ENCODE results near the gene COL5A1.

Gene COL5A1

DNA sequence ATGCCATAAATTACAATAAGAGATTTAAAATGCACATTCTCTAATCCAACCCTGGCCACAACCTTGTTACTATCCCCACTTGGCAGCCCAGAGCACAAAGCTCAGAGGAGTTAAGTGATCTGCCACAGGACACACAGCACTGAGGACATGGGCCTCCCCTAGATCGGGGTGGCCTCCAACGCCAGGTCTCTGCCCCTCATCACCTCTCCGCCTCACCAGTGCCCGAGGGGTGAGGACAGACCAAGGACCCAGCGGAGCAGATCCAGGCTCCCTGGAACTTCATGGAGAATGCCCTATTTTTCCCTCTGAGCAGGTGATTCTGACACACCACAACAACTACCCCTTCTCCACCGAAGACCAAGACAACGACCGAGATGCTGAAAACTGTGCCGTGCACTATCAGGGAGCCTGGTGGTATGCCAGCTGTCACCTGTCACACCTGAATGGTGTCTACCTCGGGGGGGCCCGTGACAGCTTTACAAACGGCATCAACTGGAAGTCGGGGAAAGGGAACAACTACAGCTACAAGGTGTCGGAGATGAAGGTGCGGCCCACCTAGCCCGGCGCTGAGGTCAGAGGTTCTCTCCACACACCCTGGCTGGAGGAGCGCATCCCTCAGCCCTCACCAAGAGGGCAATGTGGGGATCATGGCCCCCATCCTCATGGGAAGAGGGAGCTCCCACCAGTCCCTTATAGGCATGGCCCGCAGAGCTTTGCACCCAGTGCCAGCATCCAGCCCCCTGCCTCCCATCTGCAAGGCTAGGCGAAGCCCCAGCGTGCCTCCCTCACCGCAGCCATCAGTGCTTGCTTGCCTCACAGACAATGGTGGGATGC is 226.5 kb downstream of the COL5A1 start:
- DNase-seq: no peak

DNA sequence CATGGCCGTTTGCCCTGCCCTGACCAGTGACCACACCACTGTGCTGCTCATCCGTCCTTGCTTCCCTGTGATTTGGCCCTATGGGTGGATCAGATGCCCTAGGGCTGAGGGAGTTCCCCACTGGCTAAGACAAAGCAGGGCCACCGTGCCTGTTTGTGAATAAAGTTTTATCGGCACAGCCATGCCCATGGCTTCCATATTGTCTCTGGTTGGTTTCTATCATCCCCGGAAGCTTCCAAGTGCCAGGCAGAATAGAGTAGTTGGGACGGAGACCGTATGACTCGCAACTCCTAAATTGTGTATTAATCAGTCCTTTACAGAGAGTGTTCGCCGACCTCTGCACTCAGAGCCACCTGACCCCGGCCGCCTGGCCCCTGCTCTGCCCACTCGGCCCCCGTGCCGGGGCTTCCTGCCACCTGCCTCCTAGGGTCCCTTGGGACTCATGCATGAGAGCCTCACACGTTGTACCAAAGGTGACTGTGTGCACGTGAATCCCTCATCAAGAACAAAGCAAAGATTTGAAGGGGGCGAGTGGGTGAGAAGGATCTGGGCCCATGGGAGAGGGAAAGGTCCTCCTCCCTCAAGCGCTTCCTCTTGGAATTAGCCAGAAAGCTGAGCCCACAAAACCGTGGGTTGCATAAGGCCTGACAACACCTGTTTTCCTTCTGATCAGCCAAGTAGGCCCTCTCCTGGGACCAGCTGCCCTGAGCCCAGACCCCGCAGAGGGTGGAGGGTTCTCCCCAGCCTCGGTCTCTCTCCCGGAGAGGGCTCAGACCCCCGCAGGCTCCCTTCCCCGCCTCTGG is 227.3 kb downstream of the COL5A1 start:
- DNase-seq: no peak

DNA sequence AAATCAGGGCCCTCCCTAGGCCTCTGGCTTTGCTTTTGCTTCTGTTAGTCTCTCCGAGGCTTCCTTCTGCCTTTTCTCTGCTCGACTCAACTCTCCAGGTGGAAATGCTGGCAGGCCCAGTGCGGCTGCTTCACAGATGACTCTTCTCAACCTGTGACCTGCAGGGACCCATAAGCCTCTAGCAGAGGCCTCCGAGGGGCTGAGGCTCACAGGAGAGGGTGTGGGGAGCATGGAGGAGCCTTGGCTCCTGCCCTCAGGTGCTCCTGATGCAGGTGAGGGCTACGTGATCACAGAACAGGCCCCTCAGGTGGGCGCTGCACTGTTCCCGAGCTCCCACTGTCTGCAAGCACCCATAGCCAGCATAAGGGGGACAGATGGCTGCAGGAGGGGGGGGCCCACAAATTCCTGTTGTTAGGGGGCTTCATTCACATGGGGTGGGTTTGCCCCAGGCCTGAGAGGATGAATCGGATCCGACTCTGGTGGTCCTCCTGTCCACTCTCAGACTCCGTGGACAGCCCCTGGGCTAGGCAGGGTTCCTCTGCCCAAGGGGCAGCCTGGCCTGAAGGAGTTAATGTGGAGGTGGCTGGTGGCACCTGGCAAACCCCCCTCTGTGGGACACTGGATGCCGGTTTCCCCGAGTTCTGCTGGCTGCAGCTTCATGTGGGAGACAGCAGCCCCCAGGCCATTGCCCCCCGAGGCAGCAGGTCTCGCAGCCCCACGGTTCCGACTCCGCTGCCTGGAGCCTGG is 228.1 kb downstream of the COL5A1 start:
- DNase-seq: no peak

DNA sequence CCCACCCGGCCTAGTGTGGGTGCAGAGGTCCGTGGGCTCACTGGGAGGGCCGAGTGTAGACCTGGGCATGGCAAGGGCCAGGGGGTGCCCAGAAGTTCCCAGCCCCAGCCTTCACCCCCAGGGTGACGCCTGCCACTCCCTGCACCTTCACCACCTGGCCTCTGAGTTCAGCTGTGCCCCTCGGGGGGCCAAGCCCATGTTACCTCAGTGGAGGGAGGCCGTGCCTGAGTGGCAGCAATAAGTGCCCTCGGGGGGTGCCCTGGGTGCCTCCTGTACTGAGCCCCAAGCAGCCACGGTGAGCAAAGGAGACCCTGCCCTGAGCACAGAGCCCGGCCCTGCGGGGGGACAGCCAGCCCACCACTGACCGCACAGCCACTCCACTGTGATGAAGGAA is 228.7 kb downstream of the COL5A1 start:
- no peak for DNase-seq

DNA sequence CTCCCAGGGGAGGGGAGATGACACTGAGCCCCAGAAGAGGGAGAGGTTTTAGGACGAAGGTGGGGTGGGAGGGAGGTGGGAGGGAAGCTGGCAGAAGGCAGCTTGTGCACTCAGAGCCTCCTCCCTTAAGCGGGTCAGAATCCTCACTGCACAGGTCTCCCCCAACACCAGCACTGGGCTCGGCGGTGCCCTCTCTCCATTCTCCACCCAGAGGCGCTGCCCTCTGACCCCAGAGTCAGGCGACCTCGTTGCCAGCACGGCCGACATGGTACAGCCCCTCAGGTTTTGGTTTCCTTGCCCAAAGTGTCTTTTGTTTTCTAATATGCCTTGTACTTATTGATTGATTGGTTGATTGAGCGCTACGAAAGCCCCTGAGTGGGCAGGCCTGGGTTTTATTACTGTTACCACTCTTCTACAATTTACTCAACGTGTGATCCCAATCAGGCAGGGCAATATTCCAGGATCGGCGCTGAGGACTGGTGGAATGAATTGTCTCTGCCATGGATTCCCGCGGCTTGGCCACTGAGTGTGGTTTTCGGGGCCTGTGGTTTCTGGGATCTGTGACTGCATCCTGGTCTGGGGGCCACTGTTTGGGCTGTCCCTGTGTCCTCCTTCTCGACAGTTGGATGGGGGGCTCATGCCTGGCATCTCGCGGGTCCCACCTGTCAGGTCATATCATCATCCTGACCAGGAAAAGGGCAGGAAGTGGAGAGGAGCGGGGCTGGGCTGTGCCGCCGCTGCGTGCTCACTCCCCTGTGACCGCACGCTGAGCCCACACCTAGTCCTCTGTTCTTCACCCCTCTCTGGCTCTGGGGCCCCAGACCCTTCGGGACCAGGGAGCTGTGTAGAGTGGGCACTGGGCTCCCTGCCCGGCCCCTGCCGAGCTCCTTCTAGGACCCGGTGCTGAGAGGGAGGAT is 229.4 kb downstream of the COL5A1 start:
- no peak for DNase-seq

DNA sequence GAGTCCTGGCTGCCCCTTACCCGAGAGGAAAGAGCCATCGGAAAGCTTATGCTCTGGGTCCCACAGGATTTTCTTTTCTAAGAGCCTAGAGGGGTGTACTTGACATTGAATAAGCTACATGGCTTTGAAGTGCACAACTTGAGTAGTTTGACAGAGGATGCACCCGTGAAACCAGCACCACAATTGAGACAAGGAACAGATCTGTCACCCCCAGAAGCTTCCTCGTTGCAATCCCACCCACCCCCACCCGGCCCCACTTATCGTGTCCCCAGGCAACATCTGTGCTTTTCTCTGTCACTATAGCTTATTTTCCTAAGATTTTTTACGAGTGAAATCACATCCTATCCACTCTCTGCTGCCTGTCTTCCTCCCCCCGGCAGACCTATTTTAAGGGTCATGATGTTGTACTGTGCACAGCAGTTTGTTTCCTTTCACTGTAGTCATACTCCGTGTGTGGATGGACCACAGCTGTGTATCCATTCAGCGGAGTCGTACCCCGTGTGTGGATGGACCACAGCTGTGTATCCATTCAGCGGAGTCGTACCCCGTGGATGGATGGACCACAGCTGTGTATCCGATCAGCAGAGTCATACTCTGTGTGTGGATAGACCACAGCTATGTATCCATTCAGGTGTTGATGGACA is 230.2 kb downstream of the COL5A1 start:
- DNase-seq: no peak

DNA sequence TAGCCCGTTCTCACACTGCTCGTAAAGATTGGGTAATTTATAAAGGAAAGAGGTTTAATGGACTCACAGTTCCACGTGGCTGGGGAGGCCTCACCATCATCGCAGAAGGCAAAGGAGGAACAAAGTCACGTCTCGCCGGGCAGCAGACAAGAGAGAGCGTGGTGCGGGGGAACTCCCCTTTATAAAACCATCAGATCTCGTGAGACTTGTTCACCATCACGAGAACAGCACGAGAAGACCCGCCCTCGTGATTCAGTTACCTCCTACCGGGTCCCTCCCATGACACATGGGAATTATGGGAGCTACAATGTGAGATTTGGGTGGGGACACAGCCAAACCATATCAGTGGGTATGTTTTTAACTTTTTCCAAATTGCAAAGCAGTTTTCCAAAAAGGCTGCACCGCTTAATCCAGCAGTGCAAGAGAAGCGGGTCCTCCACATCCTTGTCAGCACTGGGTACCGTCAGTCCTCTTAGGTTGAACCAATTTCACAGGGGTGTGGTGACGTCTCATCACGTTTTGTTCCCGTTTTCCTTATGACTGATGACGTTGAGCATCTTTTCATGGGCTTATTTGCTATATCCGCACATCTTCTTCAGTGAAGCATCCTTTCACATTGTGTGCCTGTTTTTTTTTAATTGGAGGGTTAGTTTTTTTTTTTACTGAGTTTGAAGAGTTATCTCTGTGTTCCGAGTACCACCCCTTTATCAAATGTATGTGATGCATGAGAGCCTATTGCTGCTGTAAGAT is 231.1 kb downstream of the COL5A1 start:
- no peak for DNase-seq

DNA sequence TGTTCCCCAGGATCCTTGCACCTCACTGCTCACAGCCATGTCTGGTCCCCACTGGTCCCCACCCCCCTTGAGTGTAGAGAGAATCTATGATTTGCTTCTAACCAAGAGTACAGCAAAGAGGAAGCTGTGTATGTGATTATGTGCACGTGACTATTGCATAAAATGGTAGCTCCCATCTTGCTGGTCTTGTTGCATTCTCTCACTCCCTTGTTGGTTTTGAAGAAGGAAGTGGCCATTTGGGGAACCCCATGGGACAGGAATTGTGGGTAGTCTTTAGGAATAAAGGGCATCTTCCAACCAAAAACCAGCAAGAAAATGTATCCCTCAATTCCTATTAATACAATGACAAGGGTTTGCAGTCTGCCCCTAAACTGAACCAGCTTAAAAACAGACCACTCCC is 233.8 kb downstream of the COL5A1 start:
- DNase-seq: no peak

DNA sequence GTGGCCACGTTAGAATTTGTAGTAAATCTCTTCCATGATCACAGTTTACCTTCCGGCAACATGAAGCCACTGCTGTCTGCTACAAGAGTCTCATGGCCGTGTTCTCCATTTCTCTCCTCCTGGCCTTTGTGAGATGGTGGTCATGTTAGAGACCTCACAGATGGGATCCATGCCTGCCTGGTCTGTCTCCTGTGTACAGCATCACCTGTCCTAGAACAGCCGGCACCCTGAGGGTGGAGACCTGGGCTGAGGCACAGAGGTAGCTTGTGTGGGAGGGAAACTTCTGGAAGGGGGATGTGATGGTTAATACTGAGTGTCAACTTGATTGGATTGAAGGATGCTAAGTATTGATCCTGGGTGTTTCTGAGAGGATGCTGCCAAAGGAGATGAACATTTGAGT is 235.9 kb downstream of the COL5A1 start:
- DNase-seq: no peak

DNA sequence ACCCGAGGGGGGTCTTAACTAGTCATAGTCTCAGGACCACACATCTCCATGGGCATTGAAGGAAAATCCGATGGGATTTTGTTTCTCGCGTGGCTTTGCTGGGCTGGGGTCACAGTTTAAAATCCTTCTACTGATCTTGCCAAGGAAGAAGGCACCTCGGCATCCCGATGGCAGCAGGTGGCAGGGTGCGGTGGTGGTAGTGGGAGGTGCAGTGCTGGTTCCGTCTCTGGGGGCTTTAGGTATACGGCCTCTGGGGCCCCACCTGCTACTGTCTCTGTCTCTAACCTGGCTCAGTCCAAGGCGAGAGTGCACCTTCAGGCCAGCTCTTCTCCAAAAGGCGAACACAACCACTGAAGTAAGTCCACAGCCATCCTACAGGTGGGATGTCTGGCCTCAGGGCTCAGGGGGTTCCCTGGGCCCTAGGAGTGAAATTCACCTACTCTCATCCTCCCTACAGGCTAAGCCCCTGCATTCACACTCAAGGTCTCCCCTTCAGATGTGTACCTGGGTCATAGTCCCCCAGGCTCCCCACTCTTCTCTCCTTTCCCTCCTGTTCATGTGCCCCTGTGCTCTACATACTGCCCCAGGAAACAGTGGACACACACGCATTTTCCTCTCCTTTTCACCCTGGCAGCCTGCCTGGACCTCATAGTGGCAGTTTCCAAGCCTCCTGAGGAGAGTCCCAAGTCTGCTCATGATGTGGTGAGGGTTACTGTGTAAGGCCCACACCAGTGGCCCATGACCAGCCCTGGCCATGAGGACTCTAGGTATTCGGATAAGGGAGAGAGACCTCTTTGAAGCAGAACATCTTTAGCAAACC is 238.3 kb downstream of the COL5A1 start:
- no peak for DNase-seq

DNA sequence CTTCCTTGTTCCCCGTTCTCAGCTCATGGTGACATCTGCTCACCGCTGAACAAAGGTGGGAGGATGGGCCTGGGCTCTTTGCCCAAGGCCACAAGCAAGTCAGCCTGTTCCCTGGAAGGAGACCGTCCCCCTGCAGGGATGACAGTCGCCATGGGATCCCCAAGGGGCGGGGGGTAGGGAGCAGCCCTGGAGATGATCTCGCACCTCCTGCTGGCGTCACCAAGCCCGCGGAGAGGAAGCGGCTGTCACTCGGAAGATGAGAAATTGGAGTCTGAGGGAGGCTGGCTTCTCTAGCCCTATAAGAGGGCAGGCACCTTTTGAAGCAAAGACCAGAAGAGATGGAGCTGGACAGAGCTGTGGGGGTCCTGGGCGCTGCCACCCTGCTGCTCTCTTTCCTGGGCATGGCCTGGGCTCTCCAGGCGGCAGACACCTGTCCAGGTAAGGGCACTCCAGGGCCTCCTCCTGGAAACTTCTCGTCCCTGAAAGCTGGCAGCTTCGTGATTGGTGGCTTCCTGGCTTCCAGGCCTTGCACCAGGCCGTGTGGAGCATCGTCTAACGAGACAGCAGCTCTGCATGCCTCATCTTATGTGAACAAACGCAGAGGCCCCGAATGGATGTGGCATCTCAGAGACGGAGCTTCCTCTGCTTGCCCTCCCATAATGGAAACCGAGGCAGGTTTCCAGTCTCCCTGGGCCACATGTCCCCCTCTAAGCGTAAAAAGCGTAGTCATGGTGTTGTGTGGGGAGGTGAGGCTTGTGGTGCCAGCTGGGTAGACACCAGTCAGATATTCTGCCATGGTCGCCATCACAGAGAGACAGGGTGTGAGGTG is 239.1 kb downstream of the COL5A1 start, which contains the start of gene FCN2:
FCN2 (plus strand) TSS at position 327 of the 829 bp plus-strand sequence; CDS start at position 339, 12 bp downstream.
- no peak for DNase-seq

DNA sequence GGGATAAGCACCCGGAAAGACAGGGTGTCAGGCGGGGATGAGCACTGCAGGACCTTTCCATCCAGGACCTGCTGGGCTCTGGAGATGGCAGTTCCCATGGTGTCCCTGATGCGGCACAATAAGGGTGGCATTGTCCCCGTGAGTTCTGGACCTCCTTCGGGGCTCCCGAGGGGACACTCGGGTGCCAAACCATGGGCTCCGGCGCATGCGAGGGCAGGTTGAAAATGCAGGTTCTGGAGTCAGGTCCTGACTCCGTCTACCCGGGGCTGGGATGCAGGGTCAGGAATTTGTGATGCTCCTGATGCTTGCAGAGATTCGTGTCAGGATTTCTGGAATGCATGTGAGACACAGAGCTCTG is 239.7 kb downstream of the COL5A1 start:
- no peak for DNase-seq

DNA sequence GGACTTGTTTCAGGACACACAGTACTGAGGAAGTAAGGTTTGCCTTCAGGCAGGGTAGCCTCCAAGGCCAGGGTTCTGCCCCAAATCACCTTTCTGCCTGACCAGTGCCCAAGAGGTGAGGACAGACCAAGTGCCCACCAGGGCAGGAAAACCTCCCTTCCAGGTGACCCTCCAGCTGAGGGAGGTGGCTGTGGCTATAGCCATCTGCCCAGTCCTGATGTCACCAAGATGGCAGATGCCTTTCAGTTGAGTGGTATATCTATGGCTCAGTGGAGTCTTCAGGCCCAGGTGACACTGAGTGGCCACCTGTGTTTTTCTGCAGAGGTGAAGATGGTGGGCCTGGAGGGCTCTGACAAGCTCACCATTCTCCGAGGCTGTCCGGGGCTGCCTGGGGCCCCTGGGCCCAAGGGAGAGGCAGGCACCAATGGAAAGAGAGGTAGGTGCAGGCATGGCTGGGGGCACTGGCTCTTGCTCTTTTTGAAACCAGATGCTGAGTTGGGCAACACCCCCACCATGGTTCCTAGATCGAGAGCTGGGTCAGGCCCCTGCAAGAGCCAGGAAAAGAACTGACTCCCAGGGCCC is 240.7 kb downstream of the COL5A1 start:
- no peak for DNase-seq

DNA sequence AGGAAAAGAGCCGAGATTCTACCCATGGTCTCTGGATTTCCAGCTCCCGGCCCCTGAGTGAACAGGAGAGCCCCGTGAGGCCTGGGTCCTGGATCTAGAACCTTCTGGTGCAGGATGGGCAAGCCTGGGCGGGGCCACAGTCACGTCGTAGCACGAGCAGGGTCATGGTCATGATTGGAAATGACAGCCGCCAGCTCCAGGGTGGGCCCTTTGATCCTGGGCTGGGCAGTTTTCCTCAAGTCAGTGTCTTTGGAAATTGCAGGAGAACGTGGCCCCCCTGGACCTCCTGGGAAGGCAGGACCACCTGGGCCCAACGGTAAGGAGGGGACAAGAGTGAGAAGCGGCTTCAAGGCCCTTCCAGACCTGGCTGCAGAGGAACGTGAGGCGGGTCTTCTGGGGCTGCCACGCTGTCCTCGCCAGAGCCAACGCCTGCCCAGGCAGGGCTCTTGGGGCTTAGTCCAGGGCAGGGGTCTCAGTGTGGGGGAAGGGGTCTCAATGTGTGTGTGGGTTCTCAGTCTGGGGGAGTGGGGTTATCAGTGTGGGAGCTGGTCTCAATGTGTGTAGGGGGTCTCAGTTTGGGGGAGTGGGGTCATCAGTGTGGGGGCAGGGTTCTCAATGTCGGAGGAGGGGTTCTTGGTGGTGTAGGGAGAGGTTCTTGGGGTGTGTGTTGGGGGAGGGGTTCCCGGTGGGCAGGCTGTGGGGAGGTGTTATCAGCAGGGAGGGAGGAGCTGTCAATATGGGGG is 241.6 kb downstream of the COL5A1 start:
- no peak for DNase-seq

DNA sequence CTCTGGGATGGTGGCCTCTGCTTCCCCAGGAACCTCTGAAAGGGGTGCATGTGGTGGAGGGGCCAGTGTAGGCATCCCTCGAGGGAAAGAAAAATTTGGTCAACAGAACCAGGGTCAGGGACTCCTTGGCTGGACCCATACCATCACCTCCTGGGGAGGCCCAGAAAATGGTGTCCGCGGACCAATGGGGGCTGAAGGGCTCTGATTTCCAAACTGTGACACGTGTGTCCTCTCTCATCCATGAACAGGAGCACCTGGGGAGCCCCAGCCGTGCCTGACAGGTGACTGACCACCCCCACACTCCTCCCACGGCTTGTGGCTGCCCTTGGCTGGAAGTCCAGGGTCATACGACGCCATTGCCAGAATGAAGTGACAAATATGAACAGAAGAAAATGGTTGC is 242.9 kb downstream of the COL5A1 start:
- DNase-seq: no peak

DNA sequence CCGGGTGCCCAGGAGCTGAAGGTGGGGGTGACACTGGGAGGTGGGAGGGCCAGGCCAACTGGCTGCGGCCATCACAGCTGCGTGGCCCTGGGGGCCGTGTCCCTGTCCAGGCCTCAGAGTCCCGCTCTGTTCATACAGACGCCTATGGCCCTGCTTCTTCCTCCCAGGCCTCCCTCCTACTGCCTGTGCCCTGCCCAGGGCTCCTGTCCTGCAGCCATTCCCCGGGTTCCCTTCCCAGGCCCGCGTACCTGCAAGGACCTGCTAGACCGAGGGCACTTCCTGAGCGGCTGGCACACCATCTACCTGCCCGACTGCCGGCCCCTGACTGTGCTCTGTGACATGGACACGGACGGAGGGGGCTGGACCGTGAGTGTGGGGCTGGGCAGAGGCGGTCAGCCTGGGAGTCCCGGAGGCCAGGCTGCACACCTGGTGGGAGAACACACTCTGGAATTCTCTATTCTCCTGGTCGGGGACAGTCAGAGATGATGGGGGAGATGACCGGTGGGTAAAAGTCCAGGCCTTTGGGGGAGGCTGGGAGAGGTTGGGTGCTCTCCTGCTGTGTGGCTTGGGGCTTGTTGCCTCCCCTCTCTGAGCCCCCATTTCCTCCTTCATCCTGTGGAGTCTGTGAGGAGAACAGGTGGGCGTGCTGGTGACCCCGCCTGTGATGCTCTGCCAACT is 243.5 kb downstream of the COL5A1 start:
- no peak for DNase-seq

DNA sequence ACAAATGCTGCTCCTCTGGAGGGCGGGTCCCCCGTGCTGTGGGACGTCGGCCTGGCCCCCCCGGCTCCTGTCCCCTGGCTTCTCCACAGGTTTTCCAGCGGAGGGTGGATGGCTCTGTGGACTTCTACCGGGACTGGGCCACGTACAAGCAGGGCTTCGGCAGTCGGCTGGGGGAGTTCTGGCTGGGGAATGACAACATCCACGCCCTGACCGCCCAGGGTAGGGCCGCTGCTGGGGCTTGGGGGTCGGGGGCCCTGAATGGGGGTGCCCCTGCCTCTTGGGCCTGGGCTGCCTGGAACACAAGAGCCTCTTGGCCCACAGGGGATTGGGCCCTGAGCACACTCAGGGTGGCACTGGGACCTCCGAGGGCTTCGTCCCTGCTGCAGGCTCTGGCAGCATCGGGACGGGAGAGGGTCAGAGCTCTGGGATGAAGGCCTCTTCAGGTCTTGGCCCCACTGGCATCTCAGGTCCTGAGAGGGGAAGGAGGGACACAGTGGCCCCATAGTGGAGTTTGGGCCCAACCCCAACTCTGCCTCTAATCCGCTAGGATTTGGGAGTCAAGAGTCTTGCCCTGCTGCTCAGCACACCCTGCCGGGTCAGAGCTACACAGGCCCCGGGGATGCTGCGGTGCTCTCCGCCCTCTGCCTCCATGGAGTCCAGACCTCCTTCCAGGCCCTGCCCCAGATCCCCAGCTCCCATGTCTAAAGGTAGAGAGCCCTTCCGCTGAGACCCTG is 244.2 kb downstream of the COL5A1 start:
- DNase-seq: no peak
